HG02852 (cell line): ENCODE data around the gene LMOD2.

Source experiments
- ATAC-seq: cut with Tn5 transposase; IDR thresholded peaks from one replicate; pipeline ENCODE4 v1.9.1; 2021; ENCODE audit warnings: mild to moderate bottlenecking, moderate library complexity; ENCODE audit not compliant: unreplicated experiment

Gene LMOD2

DNA sequence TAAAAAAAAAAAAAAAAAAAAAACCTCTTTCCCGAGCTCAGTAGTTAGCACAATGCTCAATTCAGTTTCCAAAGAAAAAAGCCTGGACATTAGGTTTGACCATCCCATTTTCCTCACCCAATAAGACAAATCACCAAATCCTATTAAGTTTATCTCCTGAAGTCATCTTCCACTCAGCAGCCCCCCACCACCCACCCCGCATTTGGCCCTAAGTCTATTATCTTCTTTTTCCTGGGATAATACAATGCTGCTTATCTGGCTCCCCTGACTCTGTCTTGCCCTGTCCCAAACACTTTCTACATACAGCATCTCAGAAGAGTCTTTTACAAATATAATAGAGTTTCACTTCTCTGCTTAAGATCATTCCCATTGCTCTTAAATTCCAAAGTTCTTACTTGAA is 17.8 kb upstream of the LMOD2 start:
- ATAC-seq: no peak

DNA sequence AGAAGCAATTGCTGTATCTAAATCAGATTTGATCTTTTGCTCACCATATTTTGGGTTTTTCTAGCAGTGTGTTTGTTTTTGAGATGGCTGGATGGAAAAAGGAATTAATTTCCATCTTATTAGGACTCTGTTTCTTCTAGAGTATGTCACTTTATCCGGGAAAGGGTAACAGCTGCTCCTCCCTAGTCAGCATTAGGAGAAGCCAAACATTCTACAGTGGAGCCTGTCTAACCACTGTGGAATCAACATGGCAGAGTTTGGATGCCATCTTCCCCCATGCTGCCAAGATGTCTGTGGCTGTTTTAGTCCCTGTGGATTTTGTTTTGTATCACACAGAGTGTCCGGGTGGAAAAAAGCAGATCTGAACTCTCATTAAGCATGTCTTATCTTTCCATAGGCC is 16.0 kb upstream of the LMOD2 start:
- no peak for ATAC-seq

GRCh38 chr7:123640583-123640982 is 15.1 kb upstream of the LMOD2 start:
- no peak for ATAC-seq

- ATAC-seq: no peak
These were observed 13.8 kb upstream of the LMOD2 start for GRCh38 chr7:123641901-123642300.

DNA sequence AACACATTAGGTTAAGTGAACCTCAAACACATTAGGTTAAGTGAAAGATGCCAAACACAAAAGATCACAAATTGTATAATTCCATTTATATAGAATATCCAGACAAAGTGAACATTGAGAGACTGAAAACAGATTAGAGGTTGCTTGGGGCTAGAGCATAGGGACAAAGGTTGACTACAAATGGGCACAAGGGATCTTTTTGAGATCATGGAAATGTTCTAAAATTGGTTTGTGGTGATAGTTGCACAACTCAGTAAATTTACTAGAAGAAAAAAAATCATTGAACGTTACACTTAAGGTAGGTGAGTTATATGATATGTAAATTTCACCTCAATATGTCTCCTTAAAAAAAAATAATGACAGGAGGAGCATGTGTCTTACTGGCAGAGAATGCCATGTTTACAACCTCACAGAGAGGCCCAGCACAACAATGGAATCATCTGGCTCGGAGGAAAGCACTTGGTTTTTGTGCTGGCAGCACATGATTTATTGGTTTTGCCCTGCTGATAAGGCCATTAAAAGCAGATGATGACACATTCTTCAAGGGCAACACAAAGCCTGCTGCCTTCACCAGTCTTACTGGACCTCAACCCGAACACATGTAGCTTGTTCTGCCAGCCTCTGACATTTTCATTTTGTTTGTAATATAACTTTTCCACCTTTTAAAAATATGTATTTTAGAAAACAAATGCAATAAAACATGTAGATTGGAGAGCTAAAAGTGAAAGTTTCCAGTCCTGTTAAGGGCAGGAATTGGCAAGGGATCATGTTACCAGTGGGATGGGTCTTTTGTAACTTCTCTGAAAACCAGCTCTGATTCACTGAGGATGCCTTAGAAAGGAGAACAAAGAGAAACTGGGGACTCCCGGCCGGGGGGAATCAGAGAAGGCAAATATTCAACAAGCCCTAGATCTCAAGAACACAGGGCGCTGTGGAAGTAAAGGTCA is 11.9 kb upstream of the LMOD2 start:
- no peak for ATAC-seq

DNA sequence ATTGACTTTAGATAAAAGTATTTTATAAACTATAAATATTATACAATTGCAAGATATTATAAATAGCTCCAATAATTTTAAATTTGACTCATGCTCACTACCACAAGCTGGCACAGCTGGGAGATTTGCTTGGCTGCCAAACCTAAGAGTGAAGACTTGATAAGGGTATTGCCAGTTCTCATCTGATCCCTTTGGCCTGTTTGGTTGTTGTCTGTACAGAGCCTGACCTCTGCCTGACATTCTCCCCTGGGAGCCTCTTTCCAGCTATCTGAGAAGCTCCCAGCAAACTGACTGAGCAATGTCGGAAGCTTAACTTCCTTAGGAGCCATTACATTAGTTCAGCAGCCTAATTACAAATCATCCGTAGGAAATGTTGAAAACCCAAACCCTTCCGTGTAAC is 10.2 kb upstream of the LMOD2 start:
- ATAC-seq: no peak

DNA sequence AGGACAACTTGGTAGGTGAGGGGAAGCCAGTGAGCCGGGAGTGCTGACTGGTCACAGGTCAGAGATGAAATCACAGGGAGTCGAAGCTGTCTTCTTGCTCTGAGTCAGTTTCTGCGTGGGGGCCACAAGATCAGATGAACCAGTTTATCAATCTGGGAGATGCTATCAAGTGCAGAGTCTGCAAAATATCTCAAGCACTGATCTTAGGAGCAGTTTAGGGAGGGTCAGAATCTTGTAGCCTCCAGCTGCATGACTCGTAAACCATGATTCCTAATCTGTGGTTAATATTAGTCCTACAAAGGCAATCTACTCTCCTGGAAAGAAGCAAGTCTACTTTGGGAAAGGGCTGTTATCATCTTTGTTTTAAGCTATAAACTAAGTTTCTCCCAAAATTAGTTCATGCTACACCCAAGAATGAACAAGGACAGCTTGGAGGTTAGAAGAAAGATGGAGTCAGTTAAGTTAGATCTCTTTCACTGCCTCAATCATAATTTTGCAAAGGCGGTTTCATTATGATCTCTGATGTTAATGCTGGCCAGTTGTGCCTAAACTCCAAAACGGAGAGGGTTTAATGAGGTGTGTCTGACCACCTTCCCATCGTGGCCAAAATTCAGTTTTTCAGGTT is 8.4 kb upstream of the LMOD2 start:
- ATAC-seq: no peak

GRCh38 chr7:123649964-123650363 is 5.7 kb upstream of the LMOD2 start:
- no peak for ATAC-seq

DNA sequence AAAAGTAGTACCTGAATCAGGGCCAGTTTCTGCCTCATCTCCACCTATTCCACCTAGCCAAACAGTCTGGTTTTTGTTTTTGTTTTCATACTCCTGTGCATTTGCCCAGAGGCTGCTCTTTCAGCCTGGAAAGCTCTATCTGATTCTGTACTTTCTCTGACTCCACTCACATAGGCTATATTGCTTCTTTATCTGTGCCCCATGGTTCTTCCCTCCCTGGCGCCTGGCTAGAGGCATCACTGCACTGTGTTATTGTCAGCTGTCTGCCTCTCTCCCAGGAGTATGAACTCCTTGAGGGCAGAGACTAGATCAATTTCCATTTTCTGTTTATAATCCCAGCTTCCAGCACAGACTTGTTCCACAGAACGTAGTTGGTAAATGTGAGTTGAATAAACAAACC is 5.1 kb upstream of the LMOD2 start:
- ATAC-seq: no peak

DNA sequence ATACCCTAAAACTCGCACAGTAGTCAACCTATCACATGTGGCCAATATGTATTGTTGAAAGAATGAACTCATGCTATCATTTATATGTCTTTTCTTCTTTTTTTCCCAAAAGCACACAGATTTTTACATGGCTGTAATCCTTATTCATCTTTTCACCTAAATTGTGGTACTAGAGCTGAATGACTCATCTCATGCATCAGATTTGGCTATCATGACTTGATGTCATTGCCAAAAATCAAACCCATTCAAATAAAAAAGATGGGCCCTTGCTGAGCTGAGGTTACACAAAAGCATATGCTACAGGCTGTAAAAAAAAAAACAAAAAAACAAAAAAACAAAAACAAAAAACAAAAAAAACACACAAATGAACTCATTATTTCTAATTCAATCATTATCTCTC is 3.3 kb upstream of the LMOD2 start:
- ATAC-seq: no peak

GRCh38 chr7:123653162-123653561 is 2.5 kb upstream of the LMOD2 start:
- ATAC-seq: no peak

GRCh38 chr7:123656544-123657303 is 1.1 kb downstream of the LMOD2 start:
- no peak for ATAC-seq

DNA sequence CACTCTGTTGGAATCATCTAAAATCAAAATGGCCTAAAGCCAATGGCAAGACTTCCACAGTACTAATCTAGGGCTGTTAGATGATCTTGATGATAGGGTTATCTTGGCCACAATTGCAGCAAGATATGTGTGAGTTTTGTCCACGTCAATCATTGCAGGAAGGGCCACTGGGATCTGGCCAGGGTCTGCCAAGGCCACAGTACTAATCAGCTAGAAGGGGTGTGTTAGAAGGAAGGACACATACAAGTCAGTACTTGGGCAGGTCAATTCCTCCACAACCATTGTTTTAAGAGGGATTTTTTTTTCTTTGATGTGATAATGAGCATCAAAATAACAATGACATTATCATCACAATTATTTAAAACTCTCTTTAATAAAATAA is 1.6 kb downstream of the LMOD2 start:
- no peak for ATAC-seq

DNA sequence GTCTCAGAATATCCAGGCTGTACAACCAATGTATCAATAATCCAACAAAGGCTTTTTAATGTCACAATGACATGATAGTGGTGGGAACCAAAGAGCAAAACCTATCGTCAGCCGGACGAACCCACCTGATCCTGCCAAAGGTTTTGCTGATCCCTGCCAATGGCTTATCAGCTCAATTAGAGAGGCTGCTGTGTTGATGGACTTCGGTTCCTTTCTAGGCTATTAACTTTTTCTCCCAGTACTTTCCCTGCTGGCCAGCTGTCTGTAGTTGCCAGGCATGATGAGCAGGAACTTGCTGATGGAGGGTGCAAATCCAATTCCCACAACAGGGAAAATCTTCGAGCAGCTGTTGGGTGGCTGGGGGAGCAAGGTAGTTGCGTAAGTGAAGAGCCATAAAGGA is 2.4 kb downstream of the LMOD2 start:
- no peak for ATAC-seq

- ATAC-seq: no peak
These were observed 5.1 kb downstream of the LMOD2 start for GRCh38 chr7:123660514-123661354.

DNA sequence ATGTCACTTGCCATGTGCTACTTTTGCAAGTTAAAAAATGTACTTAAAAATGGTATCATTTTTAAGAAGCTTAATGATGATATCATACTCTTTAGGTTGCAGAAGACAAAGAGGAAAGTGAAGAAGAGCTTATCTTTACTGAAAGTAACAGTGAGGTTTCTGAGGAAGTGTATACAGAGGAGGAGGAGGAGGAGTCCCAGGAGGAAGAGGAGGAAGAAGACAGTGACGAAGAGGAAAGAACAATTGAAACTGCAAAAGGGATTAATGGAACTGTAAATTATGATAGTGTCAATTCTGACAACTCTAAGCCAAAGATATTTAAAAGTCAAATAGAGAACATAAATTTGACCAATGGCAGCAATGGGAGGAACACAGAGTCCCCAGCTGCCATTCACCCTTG is 6.1 kb downstream of the LMOD2 start:
- no peak for ATAC-seq

GRCh38 chr7:123662293-123662692 is 6.6 kb downstream of the LMOD2 start:
- ATAC-seq: no peak

DNA sequence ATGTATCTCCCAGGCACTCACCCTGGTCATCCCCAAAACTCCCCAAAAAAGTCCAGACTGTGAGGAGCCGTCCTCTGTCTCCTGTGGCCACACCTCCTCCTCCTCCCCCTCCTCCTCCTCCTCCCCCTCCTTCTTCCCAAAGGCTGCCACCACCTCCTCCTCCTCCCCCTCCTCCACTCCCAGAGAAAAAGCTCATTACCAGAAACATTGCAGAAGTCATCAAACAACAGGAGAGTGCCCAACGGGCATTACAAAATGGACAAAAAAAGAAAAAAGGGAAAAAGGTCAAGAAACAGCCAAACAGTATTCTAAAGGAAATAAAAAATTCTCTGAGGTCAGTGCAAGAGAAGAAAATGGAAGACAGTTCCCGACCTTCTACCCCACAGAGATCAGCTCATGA is 7.1 kb downstream of the LMOD2 start:
- no peak for ATAC-seq

DNA sequence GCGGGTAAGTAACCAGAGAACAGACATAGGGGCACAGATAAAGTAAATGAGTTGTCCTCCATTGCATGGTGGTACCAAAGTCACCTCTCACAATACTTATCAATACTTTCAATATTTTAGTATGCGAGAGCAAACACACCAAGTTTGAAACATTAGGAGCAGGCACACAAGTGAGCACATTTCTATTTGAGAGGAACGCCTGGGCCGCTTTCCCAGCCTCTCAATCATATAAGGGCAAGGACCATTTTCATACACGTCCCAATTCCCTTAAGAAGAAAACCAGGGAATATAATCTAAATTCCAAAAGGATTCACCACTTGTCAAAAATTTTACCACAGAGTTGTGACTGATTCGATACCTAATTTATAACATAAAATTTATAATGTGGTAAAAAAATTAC is 7.5 kb downstream of the LMOD2 start:
- ATAC-seq: no peak

- no peak for ATAC-seq
These were observed 9.5 kb downstream of the LMOD2 start for GRCh38 chr7:123665157-123665556.

DNA sequence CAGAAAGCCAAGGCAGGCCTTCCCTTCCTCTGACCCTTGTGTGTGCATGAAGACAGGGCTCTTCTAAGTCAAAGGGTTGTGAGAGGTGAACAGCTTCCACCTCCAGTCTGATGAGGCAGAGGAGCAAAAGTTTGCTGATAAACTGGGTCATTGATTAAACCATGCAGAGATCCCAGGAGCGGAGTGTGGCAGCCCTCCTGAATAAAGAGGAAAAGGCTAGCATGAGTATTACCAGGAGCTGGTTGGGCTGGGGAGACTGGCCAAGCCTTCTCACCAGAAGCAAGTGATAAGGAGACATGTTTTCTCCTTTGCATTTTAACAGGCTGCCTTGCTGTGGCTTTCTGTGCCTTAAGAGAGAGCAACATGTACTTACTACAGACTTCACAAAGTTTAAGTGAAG is 10.2 kb downstream of the LMOD2 start:
- no peak for ATAC-seq
